Memory B cell (primary cell): ENCODE measurements around the gene VRK3.
"Not testable (repeated sequence)": the region's sequence is repeated elsewhere in the genome, so short reads cannot be mapped to it uniquely, and the experiment has no call there.

Experiments used
- ATAC-seq: fragments of 150-1000 bp; cut with Tn5 transposase; 2 replicates; pipeline ENCODE4 v1.10.0; 2021; ENCODE audit warnings: low read depth, mild to moderate bottlenecking, moderate library complexity
- DNase-seq, 2 donors: peaks; one replicate each; pipeline ENCODE4 v3.0.0; 2022; ENCODE audit warnings: low spot score in 2 of 2
- H3K27ac Mint-ChIP-seq: one replicate; pipeline ENCODE4 v1.8.0; 2022; ENCODE audit warnings: mild to moderate bottlenecking, moderate library complexity, mixed read lengths
- H3K27me3 Mint-ChIP-seq: one replicate; pipeline ENCODE4 v1.8.0; 2022; ENCODE audit warnings: mixed read lengths
- H3K36me3 Mint-ChIP-seq: one replicate; pipeline ENCODE4 v1.8.0; 2022; ENCODE audit warnings: mild to moderate bottlenecking, mixed read lengths
- H3K4me1 Mint-ChIP-seq: one replicate; pipeline ENCODE4 v1.8.0; 2022; ENCODE audit warnings: mixed read lengths
- H3K4me3 Mint-ChIP-seq: one replicate; pipeline ENCODE4 v1.8.0; 2022; ENCODE audit warnings: mild to moderate bottlenecking, moderate library complexity, mixed read lengths
- H3K9me3 Mint-ChIP-seq: one replicate; pipeline ENCODE4 v1.8.0; 2022; ENCODE audit warnings: mixed read lengths

Gene VRK3

DNA sequence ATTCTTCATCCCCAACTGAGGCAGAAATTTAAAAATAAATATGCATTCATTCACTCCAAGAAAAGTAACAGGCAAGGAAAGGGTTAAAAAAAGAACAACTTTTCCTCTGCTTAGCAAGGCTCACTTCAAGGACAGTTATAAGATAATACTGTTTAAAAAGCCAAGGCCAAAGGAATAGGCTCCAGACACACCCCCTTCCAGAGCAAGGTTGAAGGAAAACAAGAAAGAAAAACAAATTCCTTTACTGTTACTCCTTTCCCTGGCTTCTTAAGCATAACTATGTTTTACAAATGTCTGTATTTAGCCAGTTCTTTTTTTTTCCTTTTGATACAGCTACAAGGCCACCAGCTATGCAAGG lies 72.7 kb downstream of the VRK3 start:
- DNase-seq = no peak
- no peaks in the 10 kb centered on the region for H3K9me3 Mint-ChIP-seq
- no peak overlapping the region for H3K4me3 Mint-ChIP-seq
- no peak for ATAC-seq
- peaks cover 15% of the 10 kb centered on the region for H3K4me1 Mint-ChIP-seq
- H3K27ac Mint-ChIP-seq = no peak overlapping the region
- no peaks in the 10 kb centered on the region for H3K36me3 Mint-ChIP-seq
- peaks cover 13% of the 10 kb centered on the region for H3K27me3 Mint-ChIP-seq

DNA sequence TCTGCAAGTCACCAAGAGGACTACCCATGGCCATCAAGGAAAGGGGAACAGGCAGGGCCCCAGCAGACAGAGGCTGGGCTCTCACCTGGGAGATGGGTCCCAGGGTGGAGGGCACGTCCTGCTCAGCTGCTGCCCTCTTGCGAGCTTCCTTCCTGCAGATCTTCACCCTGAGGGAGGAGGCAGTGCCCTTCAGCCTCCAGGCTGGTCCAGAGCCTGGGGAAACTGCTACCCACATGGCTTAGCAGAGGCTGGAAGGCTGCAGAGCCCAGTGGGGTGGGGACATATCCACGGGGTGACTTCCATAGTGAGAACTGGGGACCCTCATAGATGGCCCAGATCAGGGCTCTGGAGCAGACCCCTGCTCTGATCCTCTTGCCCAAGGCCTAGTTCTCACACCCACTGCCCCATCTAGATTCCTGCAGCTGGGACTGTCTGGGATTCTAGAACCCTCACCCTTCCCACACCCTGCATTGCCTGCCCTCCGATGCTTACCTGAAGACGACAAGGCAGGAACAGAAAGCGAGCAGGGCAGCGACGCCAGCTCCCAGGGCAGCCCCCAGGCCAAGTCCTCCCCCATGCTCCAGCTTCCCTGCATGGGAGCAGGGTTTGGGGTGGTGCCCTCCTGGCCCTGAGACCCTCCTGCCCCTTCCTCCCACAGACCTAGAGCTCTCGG lies 73.2 kb downstream of the VRK3 start:
- Mint-ChIP-seq H3K4me1 (peaks cover 15% of the 10 kb centered on the region), H3K4me3 (no peak overlapping the region), H3K36me3 (no peaks in the 10 kb centered on the region), H3K9me3 (no peaks in the 10 kb centered on the region), H3K27ac (no peak overlapping the region), H3K27me3 (peaks cover 13% of the 10 kb centered on the region)
- no peak for ATAC-seq
- DNase-seq = no peak

DNA sequence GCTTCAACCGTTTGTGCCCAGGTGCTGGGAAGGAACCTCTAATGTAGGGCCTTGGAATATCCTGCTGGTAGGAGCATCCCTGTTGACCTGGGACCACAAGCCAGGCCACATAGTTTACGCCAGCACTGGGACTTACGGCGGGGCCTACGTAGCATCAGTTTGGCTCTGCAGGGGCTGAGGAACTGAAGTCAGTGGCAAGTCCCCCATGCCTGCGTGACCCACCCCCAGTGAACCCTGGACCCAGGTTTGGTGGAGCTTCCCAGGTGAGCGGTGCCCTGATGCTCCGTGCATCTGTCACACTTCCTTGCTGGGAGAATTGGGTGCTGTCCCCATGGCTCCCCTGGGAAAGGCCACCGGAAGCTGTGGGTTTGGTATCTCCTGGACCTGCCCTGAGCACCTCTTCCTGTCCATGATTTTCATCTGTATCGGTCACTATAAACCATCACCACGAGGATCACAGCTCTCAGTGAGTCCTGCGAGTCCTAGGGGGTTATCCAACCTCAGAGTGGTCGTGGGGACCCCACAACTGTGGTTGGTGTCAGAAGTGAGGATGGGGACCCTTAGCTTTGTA lies 74.1 kb downstream of the VRK3 start:
- ATAC-seq = no peak
- H3K9me3 Mint-ChIP-seq = no peaks in the 10 kb centered on the region
- no peaks in the 10 kb centered on the region for H3K36me3 Mint-ChIP-seq
- H3K27me3 Mint-ChIP-seq = peaks cover 15% of the 10 kb centered on the region
- H3K27ac Mint-ChIP-seq = no peak overlapping the region
- no peak for DNase-seq
- H3K4me3 Mint-ChIP-seq = no peak overlapping the region
- peaks cover 15% of the 10 kb centered on the region for H3K4me1 Mint-ChIP-seq

DNA sequence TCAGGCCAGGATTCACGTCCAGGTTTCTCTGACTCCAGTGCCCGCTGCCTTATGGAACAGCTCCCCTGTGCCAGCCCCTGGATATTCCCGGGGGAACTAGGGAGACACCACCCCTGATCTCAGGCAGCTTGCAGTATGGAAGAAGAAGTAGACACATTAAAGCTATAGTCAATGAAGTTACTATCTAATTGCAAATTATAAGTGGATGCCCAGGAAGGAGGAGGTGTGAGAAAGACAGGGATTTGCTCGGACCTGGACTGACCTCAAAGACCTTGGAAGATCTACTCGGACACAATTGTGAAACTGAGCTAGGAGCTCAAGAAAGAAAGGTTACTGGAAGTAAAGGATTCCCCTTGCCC lies 74.6 kb downstream of the VRK3 start:
- ATAC-seq = no peak
- Mint-ChIP-seq H3K36me3 (no peaks in the 10 kb centered on the region), H3K27ac (no peak overlapping the region), H3K4me3 (no peak overlapping the region), H3K4me1 (peaks cover 15% of the 10 kb centered on the region), H3K9me3 (no peaks in the 10 kb centered on the region), H3K27me3 (peaks cover 15% of the 10 kb centered on the region)
- DNase-seq = no peak

DNA sequence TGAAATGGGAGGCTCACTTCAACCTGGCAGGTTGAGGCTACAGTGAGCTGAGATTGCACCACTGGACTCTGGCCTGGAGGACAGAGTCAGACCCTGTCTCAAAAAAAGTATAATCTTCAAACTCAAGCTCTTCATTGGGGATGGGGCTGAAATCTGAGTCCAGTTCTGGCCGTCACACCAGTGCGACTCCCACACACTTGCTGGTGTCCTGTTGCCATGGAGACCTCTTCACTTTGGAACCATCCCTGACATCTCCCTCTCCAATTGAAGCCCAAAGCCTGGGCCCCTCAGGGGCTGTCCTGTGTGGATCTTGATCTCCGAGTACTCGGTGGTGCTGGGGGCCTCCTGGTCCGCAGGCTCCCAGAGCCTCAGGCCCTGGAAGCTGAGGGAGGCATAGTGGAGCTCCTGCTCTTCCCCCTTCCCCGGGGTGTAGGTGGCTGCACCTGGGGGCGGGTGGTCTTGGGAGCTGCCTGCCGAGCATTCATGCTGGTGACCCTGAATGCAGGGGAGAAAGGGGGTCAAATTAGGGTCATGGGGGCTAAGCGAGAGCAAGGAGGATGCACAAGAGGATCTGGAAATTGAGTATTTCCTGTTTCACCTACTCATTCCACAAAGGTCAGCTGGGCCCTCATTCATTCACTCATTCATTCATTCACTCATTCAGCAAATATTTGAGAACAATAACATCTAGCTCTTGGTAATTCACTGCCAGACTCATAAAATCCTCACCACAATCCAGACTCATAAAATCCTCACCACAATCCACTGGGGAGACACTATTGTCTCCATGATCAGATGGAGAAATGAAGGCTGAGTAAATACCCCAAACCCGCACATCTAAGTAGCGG lies 75.2 kb downstream of the VRK3 start:
- peaks cover 19% of the 10 kb centered on the region for H3K4me1 Mint-ChIP-seq
- peaks cover 12% of the 10 kb centered on the region for H3K27me3 Mint-ChIP-seq
- no peak overlapping the region for H3K27ac Mint-ChIP-seq
- no peak for DNase-seq
- ATAC-seq = no peak
- H3K36me3 Mint-ChIP-seq = no peaks in the 10 kb centered on the region
- H3K9me3 Mint-ChIP-seq = peaks cover 2% of the 10 kb centered on the region
- H3K4me3 Mint-ChIP-seq = no peak overlapping the region

DNA sequence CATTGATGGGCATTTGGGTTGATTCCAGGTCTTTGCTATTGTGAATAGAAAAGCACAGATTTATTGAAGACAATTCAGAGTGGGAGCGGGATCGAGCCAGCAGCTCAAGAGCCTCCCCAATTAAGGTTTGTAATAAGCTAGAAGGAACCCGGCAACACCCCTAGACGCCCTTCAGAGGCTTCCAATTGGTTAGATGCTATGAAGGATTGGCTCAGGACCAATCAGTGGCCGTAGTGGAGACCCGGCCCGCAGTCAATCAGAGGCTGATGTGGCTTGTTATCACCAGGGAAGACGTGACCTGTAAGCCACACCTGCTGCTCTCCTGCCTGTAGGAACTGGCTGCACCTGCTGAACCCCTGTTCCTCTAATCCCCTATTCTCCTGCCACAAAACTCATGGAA lies 78.8 kb downstream of the VRK3 start:
- ATAC-seq = no peak
- Mint-ChIP-seq H3K27ac (no peak overlapping the region), H3K27me3 (peaks cover 11% of the 10 kb centered on the region), H3K9me3 (peaks cover 4% of the 10 kb centered on the region), H3K4me3 (no peak overlapping the region), H3K4me1 (peaks cover 12% of the 10 kb centered on the region), H3K36me3 (no peaks in the 10 kb centered on the region)
- no peak for DNase-seq

DNA sequence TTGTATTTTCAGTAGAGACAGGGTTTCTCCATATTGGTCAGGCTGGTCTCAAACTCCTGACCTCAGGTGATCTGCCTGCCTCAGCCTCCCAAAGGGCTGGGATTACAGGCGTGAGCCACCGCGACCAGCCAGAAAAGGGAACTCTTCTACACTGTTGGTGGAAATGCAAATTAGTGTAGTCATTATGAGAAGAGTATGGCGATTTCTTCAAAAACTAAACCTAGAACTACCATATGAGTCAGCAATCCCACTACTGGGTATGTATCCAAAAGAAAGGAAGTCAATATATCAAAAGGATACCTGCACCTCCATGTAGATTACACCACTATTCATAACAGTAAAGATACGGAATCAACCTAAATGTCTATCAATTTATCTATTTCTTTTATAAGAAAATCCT lies 80.6 kb downstream of the VRK3 start:
- H3K27ac Mint-ChIP-seq, H3K4me1 Mint-ChIP-seq, H3K9me3 Mint-ChIP-seq, H3K36me3 Mint-ChIP-seq, DNase-seq, H3K4me3 Mint-ChIP-seq: not testable (repeated sequence)
- H3K27me3 Mint-ChIP-seq = peaks cover 11% of the 10 kb centered on the region
- ATAC-seq = peak; percentile 73

DNA sequence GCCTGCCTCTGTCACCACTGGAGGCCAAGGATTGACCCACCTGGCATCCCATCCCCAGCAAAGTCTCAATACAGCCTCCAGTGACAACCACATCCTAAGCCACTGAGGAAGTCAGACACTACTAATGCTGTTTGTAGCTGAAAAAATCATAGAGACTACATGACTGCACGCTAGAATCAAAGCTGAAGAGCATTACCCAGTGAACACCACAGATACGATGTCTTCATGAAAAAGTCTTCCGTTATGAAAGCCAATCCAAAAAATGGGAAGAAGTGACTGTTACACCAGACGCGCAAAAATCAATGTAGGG lies 84.7 kb downstream of the VRK3 start:
- Mint-ChIP-seq H3K9me3 (peaks cover 4% of the 10 kb centered on the region), H3K27me3 (peaks cover 9% of the 10 kb centered on the region), H3K4me3 (no peak overlapping the region), H3K36me3 (no peaks in the 10 kb centered on the region), H3K4me1 (peaks cover 7% of the 10 kb centered on the region), H3K27ac (no peak overlapping the region)
- ATAC-seq (no peak), DNase-seq (no peak)

DNA sequence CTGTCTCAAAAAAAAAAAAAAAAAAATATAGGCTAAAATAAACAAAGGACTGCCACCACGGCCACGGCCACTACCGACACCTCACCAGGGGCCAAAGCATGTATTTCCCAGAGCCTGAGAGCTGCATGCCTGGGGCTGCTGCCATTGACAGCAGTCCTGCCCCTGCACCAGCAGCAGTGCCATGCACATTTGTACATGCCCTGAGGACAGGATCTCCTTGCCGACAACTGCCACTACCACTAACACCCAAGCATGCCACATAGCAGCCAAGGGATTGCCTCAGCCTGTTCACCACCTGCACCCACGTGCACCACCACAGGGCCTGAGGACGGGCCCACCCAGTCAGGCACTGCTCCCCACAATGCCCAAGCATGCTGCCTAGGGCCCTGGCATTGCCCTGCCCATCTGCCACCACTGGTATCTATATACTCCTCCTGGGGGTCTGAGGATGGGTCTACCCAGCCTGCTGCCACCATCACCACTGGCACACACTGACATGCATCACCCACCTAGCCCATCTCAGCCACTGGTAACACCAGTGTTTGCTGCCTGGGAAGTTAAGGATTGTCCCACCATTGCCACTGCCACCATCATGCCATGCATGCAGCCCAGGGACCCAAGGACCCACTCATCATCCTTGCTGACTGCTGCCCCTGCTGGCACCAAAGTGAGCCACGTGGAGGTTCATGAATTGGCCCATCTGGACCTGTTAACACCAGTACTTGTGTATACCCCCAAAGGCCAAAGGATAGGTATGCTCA lies 85.3 kb downstream of the VRK3 start:
- no peak for DNase-seq
- Mint-ChIP-seq H3K27me3 (peaks cover 9% of the 10 kb centered on the region), H3K4me3 (no peak overlapping the region)

DNA sequence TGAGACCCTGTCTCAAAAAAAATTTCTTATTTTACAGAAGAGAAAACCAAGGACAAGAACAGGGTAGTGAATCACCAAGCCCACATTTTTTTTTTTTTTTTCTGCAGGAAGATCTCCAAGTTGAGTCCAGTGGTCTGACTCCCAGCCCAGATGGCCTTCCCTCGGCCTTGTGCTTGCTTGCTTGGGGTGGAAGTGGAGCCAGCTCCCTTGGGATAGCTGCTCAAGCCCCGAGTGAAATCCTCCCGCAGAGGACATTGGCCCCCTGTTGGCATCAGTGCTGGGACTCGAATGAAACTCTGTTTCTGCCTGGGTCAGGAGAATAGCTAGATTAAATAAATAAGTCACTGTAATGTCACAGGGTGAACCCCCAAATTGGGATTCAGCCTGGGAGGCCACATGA lies 86.5 kb downstream of the VRK3 start:
- Mint-ChIP-seq H3K36me3 (no peaks in the 10 kb centered on the region), H3K27me3 (peaks cover 6% of the 10 kb centered on the region), H3K27ac (no peak overlapping the region), H3K4me3 (no peak overlapping the region), H3K9me3 (no peaks in the 10 kb centered on the region), H3K4me1 (no peaks in the 10 kb centered on the region)
- no peak for DNase-seq
- no peak for ATAC-seq

More for the DNA sequence above, 85.3 kb downstream of the VRK3 start:
- Mint-ChIP-seq H3K9me3 (peaks cover 3% of the 10 kb centered on the region), H3K27ac (no peak overlapping the region), H3K36me3 (no peaks in the 10 kb centered on the region), H3K4me1 (peaks cover 3% of the 10 kb centered on the region)
- ATAC-seq = no peak

DNA sequence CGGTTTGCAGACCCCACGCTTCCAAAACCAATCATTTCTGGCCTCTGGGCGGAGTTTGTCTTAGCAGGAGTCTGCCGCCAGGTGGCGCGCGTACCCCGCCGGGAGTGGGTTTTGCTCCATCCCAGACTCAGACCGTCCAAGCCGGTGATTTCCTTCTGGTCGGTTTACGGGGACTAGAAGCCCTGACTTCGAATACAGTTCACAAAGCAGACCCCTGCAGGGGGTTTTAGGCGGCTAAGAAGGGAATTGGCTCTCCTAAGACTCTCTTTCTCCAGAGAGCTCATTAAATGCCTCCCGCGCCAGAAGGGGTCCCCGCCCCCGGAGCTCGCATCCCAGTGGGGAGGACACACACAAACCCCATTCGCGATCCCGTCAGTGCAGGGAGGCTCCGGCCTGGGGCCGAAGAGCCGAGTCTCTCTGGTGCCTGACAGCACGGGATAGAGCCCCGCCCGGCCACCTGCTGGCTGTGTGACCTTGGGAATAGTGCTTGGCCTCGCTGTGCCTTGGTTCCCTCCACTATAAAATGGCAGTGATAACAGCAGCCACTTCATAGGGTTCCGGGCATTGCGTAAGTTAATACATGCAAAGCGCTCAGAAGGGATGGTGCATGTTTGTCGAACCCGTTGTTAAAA lies 87.3 kb downstream of the VRK3 start:
- DNase-seq (peak; percentile 79 to 86), ATAC-seq (peak; percentile 87)
- Mint-ChIP-seq H3K36me3 (peaks cover 4% of the 10 kb centered on the region), H3K27ac (no peak overlapping the region), H3K27me3 (peaks cover 5% of the 10 kb centered on the region), H3K9me3 (peaks cover 1% of the 10 kb centered on the region), H3K4me1 (peaks cover 2% of the 10 kb centered on the region), H3K4me3 (no peak overlapping the region)

DNA sequence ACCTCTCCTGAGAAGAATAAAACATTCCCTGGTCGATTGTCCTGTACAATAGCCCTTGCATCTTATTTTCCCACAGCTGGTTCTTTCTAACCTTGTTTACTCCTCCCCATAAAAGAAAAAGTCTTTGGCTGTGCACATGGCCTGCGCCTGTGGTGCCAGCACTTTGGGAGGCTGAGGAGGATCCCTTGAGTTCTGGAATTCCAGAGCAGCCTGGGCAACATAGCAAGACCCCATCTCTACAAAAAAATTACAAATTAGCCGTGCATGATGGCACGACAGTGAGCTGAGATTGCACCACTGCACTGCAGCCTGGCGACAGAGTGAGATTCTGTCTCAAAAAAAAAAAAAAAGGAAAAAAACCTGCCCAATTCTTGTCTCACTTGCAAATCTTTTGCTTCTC lies 88.6 kb downstream of the VRK3 start:
- ATAC-seq (no peak), DNase-seq (no peak)
- H3K27ac Mint-ChIP-seq = no peak overlapping the region
- peaks cover 5% of the 10 kb centered on the region for H3K27me3 Mint-ChIP-seq
- peaks cover 10% of the 10 kb centered on the region for H3K36me3 Mint-ChIP-seq
- H3K4me1 Mint-ChIP-seq = peaks cover 5% of the 10 kb centered on the region
- no peak overlapping the region for H3K4me3 Mint-ChIP-seq
- peaks cover 1% of the 10 kb centered on the region for H3K9me3 Mint-ChIP-seq

DNA sequence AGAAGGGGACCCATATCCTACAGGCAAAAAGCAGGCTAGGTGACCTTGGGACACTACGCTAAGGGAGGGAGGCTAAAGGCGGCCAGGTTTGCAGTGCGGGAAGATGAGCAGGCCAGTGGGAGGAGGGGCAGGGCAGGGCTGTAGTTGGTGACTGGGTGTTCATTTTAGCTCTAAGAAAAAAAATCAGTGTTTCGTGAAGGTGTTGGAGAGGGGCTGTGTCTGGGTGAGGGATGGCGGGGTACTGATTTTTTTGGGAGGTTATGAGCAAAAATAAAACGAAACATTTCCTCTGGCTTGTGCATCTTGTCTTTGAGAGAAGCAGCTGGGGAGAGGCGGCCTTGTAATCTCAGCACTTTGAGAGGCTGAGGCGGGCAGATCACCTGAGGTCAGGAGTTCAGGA lies 91.5 kb downstream of the VRK3 start:
- H3K27ac Mint-ChIP-seq = no peak overlapping the region
- peaks cover 15% of the 10 kb centered on the region for H3K36me3 Mint-ChIP-seq
- peaks cover 7% of the 10 kb centered on the region for H3K9me3 Mint-ChIP-seq
- DNase-seq (no peak), ATAC-seq (no peak)
- no peak overlapping the region for H3K4me3 Mint-ChIP-seq
- peaks cover 19% of the 10 kb centered on the region for H3K4me1 Mint-ChIP-seq
- no peaks in the 10 kb centered on the region for H3K27me3 Mint-ChIP-seq

DNA sequence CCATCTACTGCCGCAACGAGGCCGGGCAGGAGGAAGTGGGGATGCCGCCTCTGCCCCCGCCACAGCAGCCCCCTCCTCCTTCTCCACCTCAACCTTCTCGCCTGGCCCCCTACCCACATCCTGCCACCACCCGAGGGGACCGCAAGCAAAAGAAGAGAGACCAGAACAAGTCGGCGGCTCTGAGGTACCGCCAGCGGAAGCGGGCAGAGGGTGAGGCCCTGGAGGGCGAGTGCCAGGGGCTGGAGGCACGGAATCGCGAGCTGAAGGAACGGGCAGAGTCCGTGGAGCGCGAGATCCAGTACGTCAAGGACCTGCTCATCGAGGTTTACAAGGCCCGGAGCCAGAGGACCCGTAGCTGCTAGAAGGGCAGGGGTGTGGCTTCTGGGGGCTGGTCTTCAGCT lies 92.4 kb downstream of the VRK3 start:
- Mint-ChIP-seq H3K36me3 (peaks cover 15% of the 10 kb centered on the region), H3K4me3 (no peak overlapping the region), H3K4me1 (peaks cover 24% of the 10 kb centered on the region), H3K27ac (no peak overlapping the region), H3K27me3 (no peaks in the 10 kb centered on the region), H3K9me3 (peaks cover 7% of the 10 kb centered on the region)
- no peak for DNase-seq
- no peak for ATAC-seq
